ENCODE measurements around the gene MAP3K12. TPM values are rescaled to one million over a fixed set of nuclear protein-coding genes. Genes with fewer than 3 reads are reported as not detected.
"Not testable (repeated sequence)": the region's sequence is repeated elsewhere in the genome, so short reads cannot be mapped to it uniquely, and the experiment has no call there.

Gene MAP3K12
- total RNA-seq, 1 donor from 2014 or later, result 30.9 TPM

DNA sequence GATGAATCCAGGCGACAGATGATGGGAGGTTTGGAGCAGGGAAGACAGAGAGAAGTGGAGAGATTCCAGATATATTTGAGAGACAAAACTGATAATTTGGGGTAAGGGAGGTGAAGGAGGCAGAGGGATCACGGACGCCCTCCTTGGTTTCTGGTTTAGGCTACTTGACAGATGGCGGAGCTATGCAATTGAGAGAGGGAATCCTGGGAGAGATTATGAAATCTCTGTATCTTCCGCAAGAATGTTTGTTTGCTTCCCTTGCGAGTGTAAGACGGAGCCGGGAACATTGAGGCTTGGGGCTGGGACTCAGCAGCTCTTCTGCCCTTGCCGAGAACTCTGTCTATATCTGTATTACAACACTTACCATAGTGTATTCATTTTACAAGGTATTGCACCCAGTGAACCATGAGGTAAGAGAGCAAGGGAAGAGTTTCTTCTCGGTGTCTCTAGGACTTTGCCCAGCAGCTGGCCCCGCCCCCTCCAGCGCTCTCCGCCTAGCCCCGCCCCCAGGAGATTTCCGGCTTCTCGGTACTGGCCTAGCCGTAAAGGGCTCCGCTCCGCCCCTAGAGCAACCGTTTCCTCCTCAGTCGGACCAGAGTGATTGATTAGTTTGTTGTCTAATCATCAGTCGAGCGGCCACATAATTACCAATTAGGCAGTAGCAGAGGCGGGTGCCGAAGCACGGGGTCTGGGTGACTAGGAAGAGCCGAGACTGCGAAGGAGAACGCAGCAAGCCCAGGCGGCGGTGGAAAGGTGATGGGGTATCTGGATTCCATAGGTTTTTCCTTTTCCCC lies 58.0 kb downstream of the MAP3K12 start, which contains the start of gene PRR13:
TSS of gene PRR13 (plus strand) at position 695 of the 794 bp plus-strand sequence. CDS start 981 bp downstream, outside the sequence.
- peak; percentile 99 for DNase-seq

DNA sequence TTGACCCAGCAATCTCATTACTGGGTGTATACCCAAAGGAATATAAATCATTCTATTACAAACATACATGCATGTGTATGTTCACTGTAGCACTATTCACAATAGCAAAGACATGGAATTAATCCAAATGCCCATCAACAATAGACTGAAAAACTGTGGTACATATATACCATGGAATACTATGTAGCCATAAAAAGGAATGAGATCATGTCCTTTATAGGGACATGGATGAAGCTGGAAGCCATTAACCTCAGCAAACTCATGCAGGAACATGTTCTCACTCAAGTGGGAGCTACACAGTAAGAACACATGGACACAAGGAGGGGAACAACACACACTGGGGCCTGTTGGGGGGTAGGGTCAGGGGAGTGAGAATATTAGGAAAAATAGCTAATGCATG lies 59.7 kb downstream of the MAP3K12 start:
- not testable (repeated sequence) for DNase-seq

DNA sequence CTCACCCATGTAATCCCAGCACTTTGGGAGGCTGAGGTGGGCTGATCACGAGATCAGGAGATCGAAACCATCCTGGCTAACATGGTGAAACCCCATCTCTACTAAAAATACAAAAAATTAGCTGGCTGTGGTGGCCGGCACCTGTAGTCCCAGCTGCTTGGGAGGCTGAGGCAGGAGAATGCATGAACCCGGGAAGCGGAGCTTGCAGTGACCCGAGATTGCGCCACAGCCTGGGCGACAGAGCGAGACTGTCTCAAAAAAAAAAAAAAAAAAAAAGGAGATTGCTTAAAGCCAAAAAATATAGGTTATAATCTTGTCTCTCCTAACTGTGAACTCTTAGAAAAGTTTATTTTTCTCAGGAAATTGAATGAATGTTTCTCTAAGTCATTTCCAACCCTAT lies 63.9 kb downstream of the MAP3K12 start:
- DNase-seq, result not testable (repeated sequence)

DNA sequence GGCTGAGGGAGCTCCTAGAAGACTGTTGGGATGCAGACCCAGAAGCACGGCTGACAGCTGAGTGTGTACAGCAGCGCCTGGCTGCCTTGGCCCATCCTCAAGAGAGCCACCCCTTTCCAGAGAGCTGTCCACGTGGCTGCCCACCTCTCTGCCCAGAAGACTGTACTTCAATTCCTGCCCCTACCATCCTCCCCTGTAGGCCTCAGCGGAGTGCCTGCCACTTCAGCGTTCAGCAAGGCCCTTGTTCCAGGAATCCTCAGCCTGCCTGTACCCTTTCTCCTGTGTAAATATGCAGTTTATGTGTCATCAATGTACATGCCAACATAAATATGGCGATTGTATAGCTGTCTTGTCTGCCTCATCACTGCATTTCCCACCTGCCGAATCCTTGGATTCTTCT lies 68.1 kb downstream of the MAP3K12 start:
- no peak for DNase-seq

DNA sequence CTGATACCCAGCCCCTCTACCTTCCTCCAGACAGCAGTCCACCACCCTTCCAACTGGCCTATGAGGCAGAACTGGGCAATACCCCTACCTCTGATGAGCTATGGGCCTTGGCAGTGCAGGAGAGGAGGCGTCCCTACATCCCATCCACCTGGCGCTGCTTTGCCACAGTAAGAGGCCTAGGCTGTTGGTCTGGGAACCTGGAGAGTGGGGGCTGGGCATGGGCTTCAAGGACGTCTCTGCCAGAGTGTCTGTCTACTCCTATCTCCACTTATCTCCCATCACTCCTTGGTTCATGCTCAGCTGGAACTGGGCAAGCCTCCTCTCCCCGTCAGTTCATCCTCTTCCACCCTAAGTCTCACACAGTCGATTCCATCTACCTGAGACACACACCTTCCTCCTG lies 69.1 kb downstream of the MAP3K12 start:
- no peak for DNase-seq

Small RNAs within 50 kb of the gene (small RNA-seq; reads per million reads assigned to genes)
- not detected for gene AC023509.3

Other genes with a start within 250 kb of the MAP3K12 start
- 1.7 TPM for gene ESPL1, start 231.2 kb downstream of the MAP3K12 start, total RNA-seq
- gene PFDN5, start 203.9 kb downstream of the MAP3K12 start, total RNA-seq, result 423 TPM
- gene MYG1, start 199.8 kb downstream of the MAP3K12 start, total RNA-seq, result 39.5 TPM
- 28.9 TPM for gene AAAS, start 177.8 kb downstream of the MAP3K12 start, total RNA-seq
- gene SP7, start 163.1 kb downstream of the MAP3K12 start, total RNA-seq, result not detected
- 14.8 TPM for gene SP1, start 119.3 kb downstream of the MAP3K12 start, total RNA-seq
- not detected for gene AMHR2, start 75.6 kb downstream of the MAP3K12 start, total RNA-seq
- 5.9 TPM for gene PRR13, start 57.7 kb downstream of the MAP3K12 start, total RNA-seq
- gene PCBP2, start 47.4 kb downstream of the MAP3K12 start, total RNA-seq, result 181 TPM
- 28.1 TPM for gene TARBP2, start 1.8 kb upstream of the MAP3K12 start, total RNA-seq
- not detected for gene NPFF, start 8.0 kb upstream of the MAP3K12 start, total RNA-seq
- gene ATF7, start 126.9 kb upstream of the MAP3K12 start, total RNA-seq, result 8.0 TPM
- gene ATP5MC2, start 176.6 kb upstream of the MAP3K12 start, total RNA-seq, result 61.8 TPM
- 69.7 TPM for gene CALCOCO1, start 228.0 kb upstream of the MAP3K12 start, total RNA-seq

Data from occipital lobe (tissue), 3 donors.